ENCODE results near the gene CACNA1G. TPM values are rescaled to one million over a fixed set of nuclear protein-coding genes. Genes with fewer than 3 reads are reported as not detected.

Gene CACNA1G
- total RNA-seq, 2 experiments from 2014 or later: not detected

- Histone ChIP-seq H3K27ac (ENCODE audit: low read depth, low read length, poor library complexity, severe bottlenecking) (no peak overlapping the region), H3K4me3 (ENCODE audit: low read depth, low read length, poor library complexity, severe bottlenecking) (no peak overlapping the region), H3K4me1 (ENCODE audit: insufficient read depth, low read length, poor library complexity, severe bottlenecking) (no peaks in the 10 kb centered on the region), H3K36me3 (ENCODE audit: insufficient read depth, low read length) (no peaks in the 10 kb centered on the region), H3K79me2 (ENCODE audit: insufficient read depth, low read depth, low read length) (no peaks in the 10 kb centered on the region), H4K20me1 (ENCODE audit: insufficient read depth, low read length) (no peaks in the 10 kb centered on the region), H3K9me3 (ENCODE audit: low read length) (no peaks in the 10 kb centered on the region), H3K9me2 (ENCODE audit: insufficient read depth, low read length) (no peaks in the 10 kb centered on the region), H2AFZ (ENCODE audit: low read length) (no peak overlapping the region), H3K4me2 (ENCODE audit: low read length) (no peak overlapping the region)
- no TSS peak for BruUV-seq (replicated peaks)
- ChIA-PET POLR2A (interaction anchor here (0.6 kb wide), 1 partner anchor 291 kb away, joined by 3 read pairs; no protein-coding TSS in a partner anchor), CTCF (ENCODE audit: unreplicated experiment) (no interaction called here)
- TF ChIP-seq, protein P1, sequence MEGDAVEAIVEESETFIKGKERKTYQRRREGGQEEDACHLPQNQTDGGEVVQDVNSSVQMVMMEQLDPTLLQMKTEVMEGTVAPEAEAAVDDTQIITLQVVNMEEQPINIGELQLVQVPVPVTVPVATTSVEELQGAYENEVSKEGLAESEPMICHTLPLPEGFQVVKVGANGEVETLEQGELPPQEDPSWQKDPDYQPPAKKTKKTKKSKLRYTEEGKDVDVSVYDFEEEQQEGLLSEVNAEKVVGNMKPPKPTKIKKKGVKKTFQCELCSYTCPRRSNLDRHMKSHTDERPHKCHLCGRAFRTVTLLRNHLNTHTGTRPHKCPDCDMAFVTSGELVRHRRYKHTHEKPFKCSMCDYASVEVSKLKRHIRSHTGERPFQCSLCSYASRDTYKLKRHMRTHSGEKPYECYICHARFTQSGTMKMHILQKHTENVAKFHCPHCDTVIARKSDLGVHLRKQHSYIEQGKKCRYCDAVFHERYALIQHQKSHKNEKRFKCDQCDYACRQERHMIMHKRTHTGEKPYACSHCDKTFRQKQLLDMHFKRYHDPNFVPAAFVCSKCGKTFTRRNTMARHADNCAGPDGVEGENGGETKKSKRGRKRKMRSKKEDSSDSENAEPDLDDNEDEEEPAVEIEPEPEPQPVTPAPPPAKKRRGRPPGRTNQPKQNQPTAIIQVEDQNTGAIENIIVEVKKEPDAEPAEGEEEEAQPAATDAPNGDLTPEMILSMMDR (conservative IDR thresholded peaks at IDR 0.05; ENCODE audit: low read length): no peak
- TF ChIP-seq EZH2phosphoT487 (IDR thresholded peaks at IDR 0.05; ENCODE audit: borderline replicate concordance, low read depth, low read length): no peak
- intact Hi-C loops (cut with micrococcal nuclease; ENCODE audit: unreplicated experiment): no loop called here
- no peak for DNase-seq (ENCODE audit: low spot score)
These were observed 47.1 kb downstream of the CACNA1G start for GRCh38 chr17:50607522-50608175.

GRCh38 chr17:50608700-50609379, 48.3 kb downstream of the CACNA1G start:
- Histone ChIP-seq H4K20me1 (ENCODE audit: insufficient read depth, low read length) (no peaks in the 10 kb centered on the region), H2AFZ (ENCODE audit: low read length) (no peak overlapping the region), H3K4me1 (ENCODE audit: insufficient read depth, low read length, poor library complexity, severe bottlenecking) (no peaks in the 10 kb centered on the region), H3K4me3 (ENCODE audit: low read depth, low read length, poor library complexity, severe bottlenecking) (no peak overlapping the region), H3K36me3 (ENCODE audit: insufficient read depth, low read length) (no peaks in the 10 kb centered on the region), H3K27ac (ENCODE audit: low read depth, low read length, poor library complexity, severe bottlenecking) (no peak overlapping the region), H3K9me2 (ENCODE audit: insufficient read depth, low read length) (no peaks in the 10 kb centered on the region), H3K9me3 (ENCODE audit: low read length) (no peaks in the 10 kb centered on the region), H3K79me2 (ENCODE audit: insufficient read depth, low read depth, low read length) (no peaks in the 10 kb centered on the region), H3K4me2 (ENCODE audit: low read length) (no peak overlapping the region)
- no TSS peak for BruUV-seq (replicated peaks)
- intact Hi-C loops (cut with micrococcal nuclease; ENCODE audit: unreplicated experiment): no loop called here
- no peak for TF ChIP-seq EZH2phosphoT487 (IDR thresholded peaks at IDR 0.05; ENCODE audit: borderline replicate concordance, low read depth, low read length)
- TF ChIP-seq, protein P1 (conservative IDR thresholded peaks at IDR 0.05; ENCODE audit: low read length): no peak
- ChIA-PET CTCF (ENCODE audit: unreplicated experiment) (no interaction called here), POLR2A (interaction anchor here (0.6 kb wide), 1 partner anchor 62 kb away, joined by 3 read pairs; no protein-coding TSS in a partner anchor)
- no peak for DNase-seq (ENCODE audit: low spot score)
